Gastrocnemius medialis (tissue), 4 donors: Measurements from ENCODE around the gene SEMA6D.

Source experiments
- POLR2A ChIP-seq, 2 donors: fragments of 450-650 bp; IDR thresholded peaks; one replicate each; pipeline ENCODE4 v1.6.1; 2017; ENCODE audit warnings: antibody characterized with exemption in 2 of 2, mild to moderate bottlenecking in 2 of 2, moderate library complexity in 2 of 2
- TF ChIP-seq, protein P1 (sequence below), 5 experiments: fragments of 450-650 bp in 3 of 5; fragments of 200-600 bp in 2 of 5; sonication (generic) in 2 of 5; IDR thresholded peaks in 4 of 5; conservative IDR thresholded peaks in 1 of 5; 1 replicate in 4 of 5; 2 replicates in 1 of 5; pipeline ENCODE4 v1.5.1; 2016 to 2019; ENCODE audit warnings: antibody characterized with exemption in 5 of 5, mild to moderate bottlenecking in 3 of 5, moderate library complexity in 3 of 5

- TF ChIP-seq, protein P1, sequence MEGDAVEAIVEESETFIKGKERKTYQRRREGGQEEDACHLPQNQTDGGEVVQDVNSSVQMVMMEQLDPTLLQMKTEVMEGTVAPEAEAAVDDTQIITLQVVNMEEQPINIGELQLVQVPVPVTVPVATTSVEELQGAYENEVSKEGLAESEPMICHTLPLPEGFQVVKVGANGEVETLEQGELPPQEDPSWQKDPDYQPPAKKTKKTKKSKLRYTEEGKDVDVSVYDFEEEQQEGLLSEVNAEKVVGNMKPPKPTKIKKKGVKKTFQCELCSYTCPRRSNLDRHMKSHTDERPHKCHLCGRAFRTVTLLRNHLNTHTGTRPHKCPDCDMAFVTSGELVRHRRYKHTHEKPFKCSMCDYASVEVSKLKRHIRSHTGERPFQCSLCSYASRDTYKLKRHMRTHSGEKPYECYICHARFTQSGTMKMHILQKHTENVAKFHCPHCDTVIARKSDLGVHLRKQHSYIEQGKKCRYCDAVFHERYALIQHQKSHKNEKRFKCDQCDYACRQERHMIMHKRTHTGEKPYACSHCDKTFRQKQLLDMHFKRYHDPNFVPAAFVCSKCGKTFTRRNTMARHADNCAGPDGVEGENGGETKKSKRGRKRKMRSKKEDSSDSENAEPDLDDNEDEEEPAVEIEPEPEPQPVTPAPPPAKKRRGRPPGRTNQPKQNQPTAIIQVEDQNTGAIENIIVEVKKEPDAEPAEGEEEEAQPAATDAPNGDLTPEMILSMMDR (IDR thresholded peaks at IDR 0.05 in 4 of 5, conservative IDR thresholded peaks at IDR 0.05 in 1 of 5), result no peak
- no peak for TF ChIP-seq POLR2A (IDR thresholded peaks at IDR 0.05)
Observed at GRCh38 chr15:47819158-47819557, 101.9 kb downstream of the SEMA6D start.
